GM10248 (cell line): ENCODE results near the gene PDZK1IP1.
"Not testable (repeated sequence)": the region's sequence is repeated elsewhere in the genome, so short reads cannot be mapped to it uniquely, and the experiment has no call there.

Experiments
- CTCF ChIA-PET: fragments of 300-600 bp; sonication (Branson Sonifier 250); formaldehyde crosslinking; extraction: SDS; loops from one replicate; lab custom pipeline; 2021; ENCODE audit warnings: antibody characterized with exemption; lab: Yijun Ruan, JAX
- POLR2A ChIA-PET: fragments of 350-650 bp; sonication (Branson Sonifier 250); formaldehyde crosslinking; extraction: SDS; loops from one replicate; lab custom pipeline; 2020; ENCODE audit warnings: antibody characterized with exemption; lab: Yijun Ruan, JAX
- DNase-seq: peaks from one replicate; pipeline ENCODE4 v3.0.0; 2012; ENCODE audit errors: extremely low spot score
- TF ChIP-seq, protein P1 (sequence below): IDR thresholded peaks from 2 replicates; pipeline ENCODE4 v1.5.1; 2012; ENCODE audit warnings: mild to moderate bottlenecking, low read depth; ENCODE audit errors: extremely low read depth, missing control alignments, control extremely low read depth

PDZK1IP1 gene

DNA sequence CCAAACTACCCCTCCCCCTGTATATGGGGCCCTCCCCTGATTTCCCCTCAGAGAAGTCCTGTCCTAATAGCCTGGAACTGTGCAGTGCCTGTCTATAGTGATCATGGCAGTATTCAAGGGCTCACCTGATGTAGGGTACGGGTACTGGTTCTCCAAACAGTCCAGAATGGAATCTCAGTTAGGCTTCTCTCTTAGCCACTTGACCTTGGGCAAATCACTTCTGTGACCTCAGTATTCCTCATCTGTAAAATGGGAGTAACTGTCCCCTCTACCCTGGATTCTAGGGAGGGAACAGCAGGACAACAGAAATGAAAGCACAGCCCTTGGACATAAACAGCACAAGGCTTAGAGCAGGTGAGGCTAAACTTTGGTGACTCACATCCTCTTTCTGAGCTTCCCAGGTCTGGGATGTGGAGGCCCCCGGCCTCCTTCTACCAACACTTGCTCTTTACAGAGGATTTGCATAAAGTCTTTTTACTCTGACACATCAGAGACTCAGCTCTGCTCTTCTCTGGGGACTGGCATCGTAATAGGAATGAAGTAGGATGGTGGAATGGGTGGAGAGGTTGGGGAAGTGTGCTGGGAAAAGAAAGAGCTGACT is 20.0 kb upstream of the PDZK1IP1 start:
- ChIA-PET POLR2A (no interaction called here), CTCF (interaction anchor here (0.7 to 2.3 kb wide), 5 partner anchors 10 to 228 kb away, joined by 3 to 12 read pairs (median 3); no protein-coding TSS in a partner anchor)
- no peak for DNase-seq

DNA sequence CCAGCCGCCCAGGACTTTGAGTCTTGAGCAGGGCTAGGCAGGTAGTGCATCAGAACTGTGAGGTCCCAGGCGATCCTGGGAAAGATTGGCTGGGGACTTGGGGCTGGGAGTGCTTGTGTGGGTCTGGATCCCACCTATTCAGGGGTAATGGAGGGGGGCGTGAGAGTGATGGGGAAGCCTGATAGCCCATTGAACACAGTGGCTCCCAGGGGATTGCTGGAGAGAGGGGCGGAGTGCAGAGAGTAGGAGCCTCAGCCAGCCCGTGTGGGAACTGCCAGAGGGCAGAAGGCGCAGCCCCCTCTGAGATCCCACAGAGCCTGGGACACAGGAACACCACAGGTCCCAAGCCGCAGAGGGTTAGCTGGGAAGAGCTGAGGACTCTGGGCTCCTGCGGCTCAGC is 19.3 kb upstream of the PDZK1IP1 start:
- ChIA-PET CTCF (interaction anchor here (1.1 kb wide), 1 partner anchor 16 kb away, joined by 7 read pairs; no protein-coding TSS in a partner anchor), POLR2A (no interaction called here)
- DNase-seq = no peak
- TF ChIP-seq, protein P1, sequence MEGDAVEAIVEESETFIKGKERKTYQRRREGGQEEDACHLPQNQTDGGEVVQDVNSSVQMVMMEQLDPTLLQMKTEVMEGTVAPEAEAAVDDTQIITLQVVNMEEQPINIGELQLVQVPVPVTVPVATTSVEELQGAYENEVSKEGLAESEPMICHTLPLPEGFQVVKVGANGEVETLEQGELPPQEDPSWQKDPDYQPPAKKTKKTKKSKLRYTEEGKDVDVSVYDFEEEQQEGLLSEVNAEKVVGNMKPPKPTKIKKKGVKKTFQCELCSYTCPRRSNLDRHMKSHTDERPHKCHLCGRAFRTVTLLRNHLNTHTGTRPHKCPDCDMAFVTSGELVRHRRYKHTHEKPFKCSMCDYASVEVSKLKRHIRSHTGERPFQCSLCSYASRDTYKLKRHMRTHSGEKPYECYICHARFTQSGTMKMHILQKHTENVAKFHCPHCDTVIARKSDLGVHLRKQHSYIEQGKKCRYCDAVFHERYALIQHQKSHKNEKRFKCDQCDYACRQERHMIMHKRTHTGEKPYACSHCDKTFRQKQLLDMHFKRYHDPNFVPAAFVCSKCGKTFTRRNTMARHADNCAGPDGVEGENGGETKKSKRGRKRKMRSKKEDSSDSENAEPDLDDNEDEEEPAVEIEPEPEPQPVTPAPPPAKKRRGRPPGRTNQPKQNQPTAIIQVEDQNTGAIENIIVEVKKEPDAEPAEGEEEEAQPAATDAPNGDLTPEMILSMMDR = no peak

More for the DNA sequence above, 20.0 kb upstream of the PDZK1IP1 start:
- TF ChIP-seq, protein P1 = no peak

GRCh38 chr1:47208374-47208850 is 18.6 kb upstream of the PDZK1IP1 start:
- ChIA-PET POLR2A (no interaction called here), CTCF (interaction anchor here (4.6 kb wide), 1 partner anchor 15 kb away, joined by 32 read pairs; no protein-coding TSS in a partner anchor)
- DNase-seq = no peak
- TF ChIP-seq, protein P1 = no peak

DNA sequence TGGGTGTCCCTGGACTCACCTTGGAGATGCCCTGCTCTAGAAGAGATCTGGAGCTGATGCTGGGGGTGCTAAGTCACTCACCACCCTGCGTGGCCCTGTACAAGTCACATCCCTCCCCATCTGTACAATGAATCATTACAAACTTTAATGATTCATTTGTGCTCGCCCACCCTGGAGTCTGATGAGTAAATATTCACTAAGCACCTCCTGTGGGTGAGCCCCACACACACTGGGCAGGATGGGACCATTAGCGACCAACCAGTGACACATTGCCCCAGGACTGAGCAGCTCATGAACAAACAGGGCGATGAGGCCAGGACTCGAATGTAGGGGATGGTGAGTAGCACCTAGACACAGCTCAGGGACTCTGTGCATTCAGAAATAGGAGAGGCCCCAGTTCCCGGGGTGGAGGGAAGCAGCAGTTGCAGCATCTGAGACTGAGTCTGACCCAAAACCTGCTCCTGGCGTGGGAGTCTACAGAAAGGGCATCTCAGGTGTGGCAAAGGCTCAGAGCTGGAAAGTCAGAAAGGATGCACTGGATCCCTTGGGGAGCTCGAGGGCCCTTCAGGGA is 18.1 kb upstream of the PDZK1IP1 start:
- no peak for DNase-seq
- TF ChIP-seq, protein P1 = no peak
- ChIA-PET CTCF (interaction anchor here (0.9 to 4.6 kb wide), 2 partner anchors 15 to 29 kb away, joined by 4 to 32 read pairs; no protein-coding TSS in a partner anchor), POLR2A (no interaction called here)

DNA sequence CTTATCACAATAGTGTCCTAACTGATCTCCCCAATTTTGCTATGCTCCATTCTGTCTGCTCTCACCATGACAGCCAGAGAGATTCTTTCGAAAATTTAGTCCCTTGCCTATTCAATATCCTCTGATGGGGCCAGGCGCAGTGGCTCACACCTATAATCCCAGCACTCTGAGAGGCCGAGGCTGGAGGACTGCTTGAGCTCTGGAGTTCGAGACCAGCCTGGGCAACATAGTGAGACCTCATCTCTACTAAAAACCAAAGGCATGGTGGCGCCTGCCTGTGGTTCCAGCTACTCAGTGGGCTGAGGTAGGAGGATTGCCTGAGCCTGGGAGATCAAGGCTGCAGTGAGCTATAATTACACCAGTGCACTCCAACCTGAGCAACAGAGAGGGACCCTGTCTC is 16.1 kb upstream of the PDZK1IP1 start:
- POLR2A ChIA-PET = no interaction called here

GRCh38 chr1:47203504-47203903 is 13.7 kb upstream of the PDZK1IP1 start:
- POLR2A ChIA-PET, DNase-seq: not testable (repeated sequence)
- CTCF ChIA-PET = interaction anchor here (3.1 kb wide), 1 partner anchor 11 kb away, joined by 19 read pairs; no protein-coding TSS in a partner anchor

More for the DNA sequence above, 16.1 kb upstream of the PDZK1IP1 start:
- no peak for DNase-seq
- CTCF ChIA-PET = interaction anchor here (0.7 to 4.6 kb wide), 3 partner anchors 13 to 230 kb away, joined by 3 to 32 read pairs (median 4); no protein-coding TSS in a partner anchor
- TF ChIP-seq, protein P1 = no peak
